PC-9 (cell line): Measurements from ENCODE around the gene PCDHGA1. TPM values are rescaled to one million over a fixed set of nuclear protein-coding genes. Genes with fewer than 3 reads are reported as not detected.

Experiments
- BruUV-seq: library from RNA; stranded (reverse); fragments of 400-500 nt; replicated peaks from 2 replicates; lab custom pipeline; 2021; lab: Mats Ljungman, UMichigan
- CTCF ChIA-PET: fragments of 300-600 bp; sonication (Branson Sonifier 250); formaldehyde crosslinking; loops from one replicate; lab custom pipeline; 2022; ENCODE audit warnings: antibody characterized with exemption; lab: Charles Lee
- POLR2A ChIA-PET: fragments of 300-600 bp; sonication (Branson Sonifier 250); formaldehyde crosslinking; loops from one replicate; lab custom pipeline; 2022; ENCODE audit warnings: antibody characterized with exemption; ENCODE audit not compliant: unreplicated experiment; lab: Charles Lee
- DNase-seq, 2 experiments: peaks; one replicate each; pipeline versions ENCODE4 v3.0.0 to v3.0.0-alpha.2; 2015 to 2022; ENCODE audit warnings: mixed read lengths in 1 of 2
- H2AFZ ChIP-seq: fragments of 200-600 bp; sonication (generic); 2 replicates; pipeline ENCODE4 v1.8.1; 2017; ENCODE audit warnings: antibody characterized with exemption
- H3F3A ChIP-seq: fragments of 200-600 bp; sonication (generic); 2 replicates; pipeline ENCODE4 v1.8.1; 2017; ENCODE audit warnings: antibody characterized with exemption, mild to moderate bottlenecking, low read depth; ENCODE audit not compliant: insufficient read depth
- H3K27ac ChIP-seq: fragments of 200-600 bp; sonication (generic); 2 replicates; pipeline ENCODE4 v1.6.1; 2016; ENCODE audit warnings: mixed run types
- H3K27me3 ChIP-seq: fragments of 200-600 bp; sonication (generic); 2 replicates; pipeline ENCODE4 v1.6.1; 2016; ENCODE audit warnings: low read depth, mixed run types; ENCODE audit not compliant: insufficient read depth
- H3K36me3 ChIP-seq: fragments of 200-600 bp; sonication (generic); 2 replicates; pipeline ENCODE4 v1.6.1; 2016; ENCODE audit warnings: low read depth, mixed run types
- H3K4me1 ChIP-seq: fragments of 200-600 bp; sonication (generic); replicated peaks from 2 replicates; pipeline ENCODE4 v1.6.1; 2016; ENCODE audit warnings: mixed run types; ENCODE audit not compliant: insufficient read depth
- H3K4me2 ChIP-seq: fragments of 200-600 bp; sonication (generic); 2 replicates; pipeline ENCODE4 v1.6.1; 2017; ENCODE audit warnings: mixed run types
- H3K4me3 ChIP-seq: fragments of 200-600 bp; sonication (generic); 2 replicates; pipeline ENCODE4 v1.6.1; 2016; ENCODE audit warnings: mixed run types
- H3K79me2 ChIP-seq: fragments of 200-600 bp; sonication (generic); 2 replicates; pipeline ENCODE4 v1.6.1; 2017; ENCODE audit warnings: low read depth, mixed run types
- H3K9me2 ChIP-seq: fragments of 200-600 bp; sonication (generic); 2 replicates; pipeline ENCODE4 v1.8.1; 2017; ENCODE audit warnings: mild to moderate bottlenecking; ENCODE audit not compliant: insufficient read depth
- H3K9me3 ChIP-seq: fragments of 200-600 bp; sonication (generic); 2 replicates; pipeline ENCODE4 v1.8.1; 2016; ENCODE audit warnings: low read depth; ENCODE audit not compliant: insufficient read depth
- H4K20me1 ChIP-seq: fragments of 200-600 bp; sonication (generic); 2 replicates; pipeline ENCODE4 v1.8.1; 2017; ENCODE audit not compliant: insufficient read depth
- CTCF ChIP-seq: fragments of 200-600 bp; sonication (generic); conservative IDR thresholded peaks from 2 replicates; pipeline ENCODE4 v1.6.1; 2017; ENCODE audit warnings: mixed run types, antibody characterized with exemption, mild to moderate bottlenecking, moderate library complexity
- EZH2 ChIP-seq: fragments of 200-600 bp; sonication (generic); IDR thresholded peaks from 2 replicates; pipeline ENCODE4 v1.8.0; 2017; ENCODE audit warnings: antibody characterized with exemption, low read depth
- intact Hi-C: fragments of 100-400 bp; cut with micrococcal nuclease; formaldehyde crosslinking; loops from one replicate; pipeline ENCODE4 v1.10.0; 2022; ENCODE audit not compliant: unreplicated experiment
- total RNA-seq: library from RNA; stranded (reverse); gene quantifications from 2 replicates; pipeline ENCODE4 v1.2.3, GENCODE V29; 2021

PCDHGA1 gene
- total RNA-seq, 1 experiment from 2014 or later: 0.07 TPM

DNA sequence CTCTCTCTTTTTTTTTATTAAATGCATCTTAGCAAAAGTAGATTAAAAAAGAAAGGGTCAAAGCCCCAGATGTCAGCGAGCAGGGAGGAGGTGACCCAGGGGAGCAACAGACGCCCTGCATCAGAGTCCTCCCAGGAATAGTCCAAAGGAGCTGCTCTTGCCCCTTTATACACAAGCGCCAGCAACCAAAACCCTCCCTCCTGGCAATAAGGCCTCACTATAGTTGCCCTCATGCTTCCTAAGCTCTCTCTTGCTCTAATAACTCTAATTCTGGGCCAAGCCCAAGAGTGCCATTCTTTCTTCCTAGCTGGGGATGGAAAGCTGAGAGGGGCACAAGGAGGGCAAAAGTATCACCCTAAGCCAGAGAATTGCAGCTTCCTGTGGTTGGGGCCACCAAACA, 184.8 kb downstream of the PCDHGA1 start:
- intact Hi-C loops: no loop called here
- Histone ChIP-seq H3K4me3 (no peak overlapping the region), H3K79me2 (no peaks in the 10 kb centered on the region), H3K4me2 (no peak overlapping the region), H3F3A (peaks cover 28% of the 10 kb centered on the region; the same call in 1 of the 2 replicates), H2AFZ (no peak overlapping the region), H3K9me3 (no peaks in the 10 kb centered on the region; the same call in 1 of the 2 replicates), H3K27me3 (no peaks in the 10 kb centered on the region), H3K36me3 (peaks cover 26% of the 10 kb centered on the region; the same call in 1 of the 2 replicates), H4K20me1 (no peaks in the 10 kb centered on the region), H3K4me1 (peaks cover 15% of the 10 kb centered on the region), H3K9me2 (no peaks in the 10 kb centered on the region), H3K27ac (0 out of 2 replicates have a peak overlapping the region, but pooled peaks have one; percentile 23)
- DNase-seq: no peak
- POLR2A ChIA-PET: no interaction called here
- TF ChIP-seq EZH2 (no peak), CTCF (no peak)
- no TSS peak for BruUV-seq
- CTCF ChIA-PET: no interaction called here

- H3K9me3 ChIP-seq: no peaks in the 10 kb centered on the region; the same call in 1 of the 2 replicates
- intact Hi-C loops: no loop called here
- no peak overlapping the region for H3K4me3 ChIP-seq
- DNase-seq: no peak
- BruUV-seq: no TSS peak
- POLR2A ChIA-PET: no interaction called here
- no peaks in the 10 kb centered on the region for H3K79me2 ChIP-seq
- H2AFZ ChIP-seq: no peak overlapping the region
- H3K36me3 ChIP-seq: peaks cover 26% of the 10 kb centered on the region; the same call in 1 of the 2 replicates
- CTCF ChIA-PET: no interaction called here
- peaks cover 33% of the 10 kb centered on the region for H3F3A ChIP-seq
- no peaks in the 10 kb centered on the region for H4K20me1 ChIP-seq
- no peaks in the 10 kb centered on the region for H3K27me3 ChIP-seq
- no peaks in the 10 kb centered on the region for H3K9me2 ChIP-seq
- peaks cover 25% of the 10 kb centered on the region for H3K4me1 ChIP-seq
- H3K27ac ChIP-seq: no peak overlapping the region
- TF ChIP-seq EZH2: no peak
- TF ChIP-seq CTCF: no peak
- no peak overlapping the region for H3K4me2 ChIP-seq
Measured at GRCh38 chr5:141515946-141516671, 185.8 kb downstream of the PCDHGA1 start.

- CTCF ChIA-PET: no interaction called here
- H3K4me1 ChIP-seq: peaks cover 29% of the 10 kb centered on the region
- H3K36me3 ChIP-seq: peaks cover 26% of the 10 kb centered on the region; the same call in 1 of the 2 replicates
Measured at GRCh38 chr5:141516672-141517025, 186.3 kb downstream of the PCDHGA1 start.

More at GRCh38 chr5:141516672-141517025, 186.3 kb downstream of the PCDHGA1 start:
- POLR2A ChIA-PET: no interaction called here
- no peak for TF ChIP-seq EZH2
- H4K20me1 ChIP-seq: no peaks in the 10 kb centered on the region
- H3K9me2 ChIP-seq: no peaks in the 10 kb centered on the region
- H3K27ac ChIP-seq: no peak overlapping the region
- peaks cover 38% of the 10 kb centered on the region for H3F3A ChIP-seq
- no peaks in the 10 kb centered on the region for H3K79me2 ChIP-seq
- no peak overlapping the region for H3K4me2 ChIP-seq
- BruUV-seq: no TSS peak
- no peak overlapping the region for H3K4me3 ChIP-seq
- intact Hi-C loops: no loop called here
- no peaks in the 10 kb centered on the region; the same call in 1 of the 2 replicates for H3K9me3 ChIP-seq
- no peaks in the 10 kb centered on the region for H3K27me3 ChIP-seq
- DNase-seq: no peak
- H2AFZ ChIP-seq: no peak overlapping the region
